Stimulated activated CD8-positive, alpha-beta memory T cell treated with anti-CD3 and anti-CD28 coated beads, Interleukin-4, amount 100 ng/mL, for 4 hours (primary cell): Measurements from ENCODE around the gene WWTR1.

Source experiments
- DNase-seq, 2 donors: peaks; one replicate each; pipeline ENCODE4 v3.0.0-alpha.2; 2020; ENCODE audit warnings: low read depth in 2 of 2, low spot score in 1 of 2

WWTR1 gene

GRCh38 chr3:149657926-149658743, at the start of gene WWTR1:
Gene WWTR1, minus strand, starts transcription at chr3:149658025. Its CDS starts 719 bp downstream, at chr3:149657306.
- peak in 1 of 2 donors; percentile 7 for DNase-seq

- no peak for DNase-seq
Observed at GRCh38 chr3:149706905-149707304, 49.1 kb upstream of the WWTR1 start.

GRCh38 chr3:149705416-149705815, 47.6 kb upstream of the WWTR1 start:
- no peak for DNase-seq

GRCh38 chr3:149703466-149703865, 45.6 kb upstream of the WWTR1 start:
- DNase-seq, result no peak

GRCh38 chr3:149702691-149703441, 45.0 kb upstream of the WWTR1 start:
- no peak for DNase-seq

GRCh38 chr3:149701977-149702350, 44.1 kb upstream of the WWTR1 start:
- DNase-seq, result no peak

GRCh38 chr3:149701206-149701976, 43.6 kb upstream of the WWTR1 start:
- DNase-seq, result no peak

- no peak for DNase-seq
Observed at GRCh38 chr3:149688122-149688757, 30.4 kb upstream of the WWTR1 start.

- DNase-seq, result no peak
Observed at GRCh38 chr3:149686996-149687395, 29.2 kb upstream of the WWTR1 start.

- DNase-seq, result no peak
Observed at GRCh38 chr3:149678351-149678950, 20.6 kb upstream of the WWTR1 start.

GRCh38 chr3:149673393-149673792, 15.6 kb upstream of the WWTR1 start:
- DNase-seq, result no peak

- DNase-seq, result no peak
Observed at GRCh38 chr3:149670742-149671492, 13.1 kb upstream of the WWTR1 start.

- no peak for DNase-seq
Observed at GRCh38 chr3:149667576-149667975, 9.8 kb upstream of the WWTR1 start.

GRCh38 chr3:149663966-149664365, 6.1 kb upstream of the WWTR1 start:
- DNase-seq, result no peak

GRCh38 chr3:149662240-149662887, 4.5 kb upstream of the WWTR1 start:
- no peak for DNase-seq

- no peak for DNase-seq
Observed at GRCh38 chr3:149660462-149660861, 2.6 kb upstream of the WWTR1 start.

GRCh38 chr3:149658744-149659497, 1.1 kb upstream of the WWTR1 start:
- DNase-seq, result no peak

- DNase-seq, result no peak
Observed at GRCh38 chr3:149657321-149657925, 402 bp downstream of the WWTR1 start.
